ENCODE measurements around the gene HOXC10. TPM values are rescaled to one million over a fixed set of nuclear protein-coding genes. Genes with fewer than 3 reads are reported as not detected.

Gene HOXC10
- total and polyA plus RNA-seq, 2 donors (not counting 3 experiments of a cell fraction or from before 2014, with no cell fraction given) = 0.18 TPM; not detected in 1

GRCh38 chr12:54039417-54040147, 54.6 kb downstream of the HOXC10 start:
- ChIA-PET POLR2A (no interaction called here), CTCF (no interaction called here)
- no peak overlapping the region for H2AFZ ChIP-seq (ENCODE audit: low read depth, low read length)
- peaks cover 73 to 80% of the 10 kb centered on the region in 2 experiments for H3K27me3 ChIP-seq (ENCODE audit: control insufficient read depth in 2 of 2, insufficient read depth in 2 of 2, low read length in 2 of 2)
- H3K27ac ChIP-seq (ENCODE audit: insufficient read depth, low read depth, low read length) = no peak overlapping the region
- DNase-seq (ENCODE audit: low read depth, low spot score) (no peak), FAIRE-seq (no peak)
- H4K20me1 ChIP-seq (replicated peaks; ENCODE audit: control insufficient read depth, extremely low read depth, insufficient read depth, low read length) = no peaks in the 10 kb centered on the region
- no peaks in the 10 kb centered on the region for H3K9me3 ChIP-seq (replicated peaks; ENCODE audit: control insufficient read depth, insufficient read depth, low read length)
- peak; percentile 21 for TF ChIP-seq EZH2 (IDR thresholded peaks at IDR 0.05; ENCODE audit: borderline replicate concordance, low read depth, low read length, severe bottlenecking)
- TF ChIP-seq POLR2A (IDR thresholded peaks at IDR 0.05; ENCODE audit: low read depth, low read length) = no peak
- no peaks in the 10 kb centered on the region for H3K9me1 ChIP-seq (replicated peaks; ENCODE audit: control insufficient read depth, extremely low read depth, insufficient read depth, low read length)
- H3K4me1 ChIP-seq (ENCODE audit: control insufficient read depth, extremely low read depth, insufficient read depth, low read length) = no peaks in the 10 kb centered on the region
- H3K79me2 ChIP-seq (ENCODE audit: control insufficient read depth, insufficient read depth, low read length) = no peaks in the 10 kb centered on the region
- no peak overlapping the region for H3K9ac ChIP-seq (replicated peaks; ENCODE audit: extremely low read depth, insufficient read depth, low read length)
- intact Hi-C loops (cut with micrococcal nuclease) (no loop called here), dilution Hi-C loops (cut with MboI; ENCODE audit: extremely low pct_ligation_motif_present, low sequenced_read_pairs) (no loop called here)
- no peaks in the 10 kb centered on the region for H3K36me3 ChIP-seq (ENCODE audit: control insufficient read depth in 2 of 2, extremely low read depth in 1 of 2, insufficient read depth in 2 of 2, low read length in 2 of 2)
- no peak overlapping the region for H3K4me3 ChIP-seq (replicated peaks in 1 of 3; ENCODE audit: insufficient read depth in 1 of 3, low read depth in 1 of 3, low read length in 3 of 3)
- BruUV-seq (replicated peaks) = no TSS peak
- H3K4me2 ChIP-seq (ENCODE audit: insufficient read depth, low read length) = no peak overlapping the region

MicroRNAs encoded within 50 kb of the gene (microRNA counts, 767-probe panel; counts per million panel counts)
- microRNA hsa-miR-196a-5p (723 counts per million, percentile 96 among the panel's probes with 10 or more counts), microRNA hsa-miR-615-3p (723 counts per million, percentile 96 among the panel's probes with 10 or more counts), microRNA hsa-miR-615-5p (723 counts per million, percentile 96 among the panel's probes with 10 or more counts)

Small RNA genes within 50 kb of the gene (microRNA-seq; reads per million reads assigned to microRNA genes)
- gene MIR196A2 (ENCODE audit: borderline number of aligned reads, borderline replicate concordance) (3.8 reads per million, percentile 3 among the genes with 10 or more reads in this experiment), gene MIR615 (ENCODE audit: borderline number of aligned reads, borderline replicate concordance) (9.6 reads per million, percentile 24 among the genes with 10 or more reads in this experiment)

Small RNA genes within 50 kb of the gene (small RNA-seq; reads per million reads assigned to genes)
- gene AC012531.3 (ENCODE audit: insufficient read depth, insufficient read length, low read depth, low replicate concordance) (not detected), gene AC012531.4 (ENCODE audit: insufficient read depth, insufficient read length, low read depth, low replicate concordance) (not detected), gene HOXC5 (ENCODE audit: insufficient read depth, insufficient read length, low read depth, low replicate concordance) (not detected), gene MIR196A2 (ENCODE audit: insufficient read depth, insufficient read length, low read depth, low replicate concordance) (not detected), gene MIR615 (ENCODE audit: insufficient read depth, insufficient read length, low read depth, low replicate concordance) (not detected), gene RF01905 (ENCODE audit: insufficient read depth, insufficient read length, low read depth, low replicate concordance) (not detected), gene RF01906 (ENCODE audit: insufficient read depth, insufficient read length, low read depth, low replicate concordance) (not detected)

Other genes with a start within 250 kb of the HOXC10 start
- gene CISTR, start 233.2 kb upstream of the HOXC10 start, total RNA-seq = not detected in 2 replicates
- not detected in 2 replicates for gene CISTR, start 233.2 kb upstream of the HOXC10 start, polyA plus RNA-seq
- not detected in 2 replicates for gene HOXC13, start 46.3 kb upstream of the HOXC10 start, total RNA-seq
- not detected in 2 replicates for gene HOXC13, start 46.3 kb upstream of the HOXC10 start, polyA plus RNA-seq
- gene HOXC12, start 30.2 kb upstream of the HOXC10 start, total RNA-seq = not detected in 2 replicates
- not detected in 2 replicates for gene HOXC12, start 30.2 kb upstream of the HOXC10 start, polyA plus RNA-seq
- gene HOXC11, start 12.0 kb upstream of the HOXC10 start, total RNA-seq = not detected in 2 replicates
- not detected in 2 replicates for gene HOXC11, start 12.0 kb upstream of the HOXC10 start, polyA plus RNA-seq
- gene HOTAIR, start 10.2 kb upstream of the HOXC10 start, total RNA-seq = not detected in 2 replicates
- gene HOTAIR, start 10.2 kb upstream of the HOXC10 start, polyA plus RNA-seq = not detected in 2 replicates
- gene HOXC9, start 15.0 kb downstream of the HOXC10 start, total RNA-seq = 0.21 and 0.40 TPM in 2 replicates
- 0.54 and 0.58 TPM in 2 replicates for gene HOXC9, start 15.0 kb downstream of the HOXC10 start, polyA plus RNA-seq
- 0.35 TPM in 1 of 2 replicates, not detected in the other for gene HOXC8, start 23.8 kb downstream of the HOXC10 start, total RNA-seq
- gene HOXC8, start 23.8 kb downstream of the HOXC10 start, polyA plus RNA-seq = 0.03 and 0.19 TPM in 2 replicates
- 0.51 and 0.58 TPM in 2 replicates for gene HOXC6, start 43.3 kb downstream of the HOXC10 start, total RNA-seq
- 0.57 and 0.72 TPM in 2 replicates for gene HOXC6, start 43.3 kb downstream of the HOXC10 start, polyA plus RNA-seq
- gene HOXC5, start 47.9 kb downstream of the HOXC10 start, total RNA-seq = not detected in 2 replicates
- gene HOXC5, start 47.9 kb downstream of the HOXC10 start, polyA plus RNA-seq = not detected in 2 replicates
- gene HOXC4, start 68.7 kb downstream of the HOXC10 start, total RNA-seq = 0.58 TPM in 1 of 2 replicates, not detected in the other
- gene HOXC4, start 68.7 kb downstream of the HOXC10 start, polyA plus RNA-seq = 0.06 and 0.14 TPM in 2 replicates
- gene SMUG1, start 203.8 kb downstream of the HOXC10 start, total RNA-seq = 17.5 and 17.8 TPM in 2 replicates
- gene SMUG1, start 203.8 kb downstream of the HOXC10 start, polyA plus RNA-seq = 36.4 and 41.6 TPM in 2 replicates

All from endothelial cell of umbilical vein (primary cell).